ENCODE data around the gene STAM. TPM values are rescaled to one million over a fixed set of nuclear protein-coding genes. Genes with fewer than 3 reads are reported as not detected.

The STAM gene
- polyA plus RNA-seq, 1 donor (not counting 4 experiments of a cell fraction or from before 2014, with no cell fraction given), result 34.1 TPM

DNA sequence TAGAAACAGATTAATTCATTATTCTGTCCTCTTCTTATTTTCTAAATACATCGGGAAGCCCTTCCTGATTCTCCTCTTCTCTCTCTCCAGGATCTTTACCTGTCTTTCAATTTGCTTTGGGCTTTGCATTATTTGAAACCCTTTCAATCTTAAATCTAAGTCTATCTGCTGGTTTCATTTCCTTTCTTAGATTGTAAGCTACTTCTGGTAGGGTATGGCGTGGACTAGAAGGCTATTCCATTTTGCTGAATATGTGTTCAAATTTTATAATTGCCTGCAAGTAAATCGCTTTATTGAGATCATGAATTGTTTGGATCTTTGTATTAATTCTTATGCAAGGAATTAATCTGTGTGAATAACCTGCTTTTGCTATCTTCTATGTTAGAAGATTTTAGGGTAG is 11.1 kb downstream of the STAM start:
- DNase-seq (ENCODE audit: low read depth, low spot score) (no peak), FAIRE-seq (no peak)
- no peaks in the 10 kb centered on the region for H4K20me1 ChIP-seq (ENCODE audit: control insufficient read depth, extremely low read depth, insufficient read depth, low read length)
- no peaks in the 10 kb centered on the region for H3K9me1 ChIP-seq (ENCODE audit: control insufficient read depth, extremely low read depth, insufficient read depth, low read length)
- peaks cover 97% of the 10 kb centered on the region for H3K79me2 ChIP-seq (ENCODE audit: control insufficient read depth, insufficient read depth, low read length)
- dilution Hi-C loops (cut with MboI; ENCODE audit: extremely low pct_ligation_motif_present, low sequenced_read_pairs), result no loop called here
- TF ChIP-seq EZH2 (IDR thresholded peaks at IDR 0.05; ENCODE audit: low read length), result no peak
- TF ChIP-seq, protein P1, sequence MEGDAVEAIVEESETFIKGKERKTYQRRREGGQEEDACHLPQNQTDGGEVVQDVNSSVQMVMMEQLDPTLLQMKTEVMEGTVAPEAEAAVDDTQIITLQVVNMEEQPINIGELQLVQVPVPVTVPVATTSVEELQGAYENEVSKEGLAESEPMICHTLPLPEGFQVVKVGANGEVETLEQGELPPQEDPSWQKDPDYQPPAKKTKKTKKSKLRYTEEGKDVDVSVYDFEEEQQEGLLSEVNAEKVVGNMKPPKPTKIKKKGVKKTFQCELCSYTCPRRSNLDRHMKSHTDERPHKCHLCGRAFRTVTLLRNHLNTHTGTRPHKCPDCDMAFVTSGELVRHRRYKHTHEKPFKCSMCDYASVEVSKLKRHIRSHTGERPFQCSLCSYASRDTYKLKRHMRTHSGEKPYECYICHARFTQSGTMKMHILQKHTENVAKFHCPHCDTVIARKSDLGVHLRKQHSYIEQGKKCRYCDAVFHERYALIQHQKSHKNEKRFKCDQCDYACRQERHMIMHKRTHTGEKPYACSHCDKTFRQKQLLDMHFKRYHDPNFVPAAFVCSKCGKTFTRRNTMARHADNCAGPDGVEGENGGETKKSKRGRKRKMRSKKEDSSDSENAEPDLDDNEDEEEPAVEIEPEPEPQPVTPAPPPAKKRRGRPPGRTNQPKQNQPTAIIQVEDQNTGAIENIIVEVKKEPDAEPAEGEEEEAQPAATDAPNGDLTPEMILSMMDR (optimal IDR thresholded peaks at IDR 0.05 in 1 of 3, IDR thresholded peaks at IDR 0.05 in 1 of 3, conservative IDR thresholded peaks at IDR 0.05 in 1 of 3; ENCODE audit: extremely low read depth in 1 of 3, insufficient read depth in 2 of 3, low read length in 3 of 3), result no peak
- H3K9ac ChIP-seq (ENCODE audit: control insufficient read depth, extremely low read depth, insufficient read depth, low read length), result no peak overlapping the region
- peaks cover 14% of the 10 kb centered on the region for H3K4me1 ChIP-seq (ENCODE audit: control insufficient read depth, extremely low read depth, insufficient read depth, low read length)
- H3K4me3 ChIP-seq (ENCODE audit: control insufficient read depth in 2 of 3, extremely low read depth in 1 of 3, insufficient read depth in 2 of 3, low read depth in 1 of 3, low read length in 3 of 3), result no peak overlapping the region
- H3K36me3 ChIP-seq (ENCODE audit: control insufficient read depth in 2 of 2, extremely low read depth in 1 of 2, insufficient read depth in 2 of 2, low read length in 2 of 2), result peaks cover 0 to 2% of the 10 kb centered on the region in 2 experiments
- H2AFZ ChIP-seq (ENCODE audit: control insufficient read depth, low read length), result no peak overlapping the region
- no peak overlapping the region for H3K4me2 ChIP-seq (ENCODE audit: control insufficient read depth, extremely low read depth, insufficient read depth, low read depth, low read length)
- H3K9me3 ChIP-seq (ENCODE audit: control insufficient read depth, low read depth, low read length), result no peaks in the 10 kb centered on the region
- H3K27me3 ChIP-seq (ENCODE audit: control insufficient read depth, extremely low read depth, insufficient read depth, low read length), result no peaks in the 10 kb centered on the region
- H3K27ac ChIP-seq (ENCODE audit: control insufficient read depth, insufficient read depth, low read length), result no peak overlapping the region

DNA sequence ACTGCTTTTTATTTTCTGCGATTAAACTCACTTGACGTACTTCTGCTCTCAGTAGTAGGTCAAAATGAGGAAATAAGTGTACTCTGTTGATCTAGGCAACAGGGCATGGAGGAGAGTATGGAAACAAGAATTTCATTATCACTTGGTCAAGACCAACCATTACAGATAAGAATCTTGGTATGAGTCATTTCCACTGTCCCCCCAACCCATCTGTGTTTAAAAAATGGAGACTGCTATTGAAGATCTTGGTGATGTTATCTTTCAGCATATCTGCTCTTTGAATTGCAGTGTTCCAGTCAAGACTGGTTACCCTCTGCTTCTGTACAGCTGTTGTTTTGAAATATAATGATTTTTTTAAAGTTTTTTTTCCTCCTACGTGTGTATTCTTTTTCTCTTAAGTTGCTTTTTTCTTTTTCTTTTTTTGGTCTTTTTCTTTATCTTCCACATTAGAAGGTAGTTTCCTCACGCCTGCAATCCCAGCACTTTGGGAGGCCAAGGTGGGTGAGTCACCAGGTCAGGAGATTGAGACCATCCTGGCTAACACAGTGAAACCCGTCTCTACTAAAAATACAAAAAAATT is 11.7 kb downstream of the STAM start:
- TF ChIP-seq, protein P1 (optimal IDR thresholded peaks at IDR 0.05 in 1 of 3, IDR thresholded peaks at IDR 0.05 in 1 of 3, conservative IDR thresholded peaks at IDR 0.05 in 1 of 3; ENCODE audit: extremely low read depth in 1 of 3, insufficient read depth in 2 of 3, low read length in 3 of 3), result no peak
- TF ChIP-seq EZH2 (IDR thresholded peaks at IDR 0.05; ENCODE audit: low read length), result no peak
- H3K79me2 ChIP-seq (ENCODE audit: control insufficient read depth, insufficient read depth, low read length), result peaks cover 95% of the 10 kb centered on the region
- H3K4me1 ChIP-seq (ENCODE audit: control insufficient read depth, extremely low read depth, insufficient read depth, low read length), result peaks cover 14% of the 10 kb centered on the region
- H3K4me3 ChIP-seq (ENCODE audit: control insufficient read depth in 2 of 3, extremely low read depth in 1 of 3, insufficient read depth in 2 of 3, low read depth in 1 of 3, low read length in 3 of 3), result no peak overlapping the region
- no peaks in the 10 kb centered on the region for H4K20me1 ChIP-seq (ENCODE audit: control insufficient read depth, extremely low read depth, insufficient read depth, low read length)
- H3K4me2 ChIP-seq (ENCODE audit: control insufficient read depth, extremely low read depth, insufficient read depth, low read depth, low read length), result no peak overlapping the region
- H3K27ac ChIP-seq (ENCODE audit: control insufficient read depth, insufficient read depth, low read length), result no peak overlapping the region
- FAIRE-seq (peak; percentile 17), DNase-seq (ENCODE audit: low read depth, low spot score) (no peak)
- no peaks in the 10 kb centered on the region for H3K9me1 ChIP-seq (ENCODE audit: control insufficient read depth, extremely low read depth, insufficient read depth, low read length)
- H3K9ac ChIP-seq (ENCODE audit: control insufficient read depth, extremely low read depth, insufficient read depth, low read length), result no peak overlapping the region
- H2AFZ ChIP-seq (ENCODE audit: control insufficient read depth, low read length), result no peak overlapping the region
- H3K36me3 ChIP-seq (ENCODE audit: control insufficient read depth in 2 of 2, extremely low read depth in 1 of 2, insufficient read depth in 2 of 2, low read length in 2 of 2), result peaks cover 0 to 2% of the 10 kb centered on the region in 2 experiments
- no peaks in the 10 kb centered on the region for H3K9me3 ChIP-seq (ENCODE audit: control insufficient read depth, low read depth, low read length)
- no peaks in the 10 kb centered on the region for H3K27me3 ChIP-seq (ENCODE audit: control insufficient read depth, extremely low read depth, insufficient read depth, low read length)
- dilution Hi-C loops (cut with MboI; ENCODE audit: extremely low pct_ligation_motif_present, low sequenced_read_pairs), result no loop called here

All from keratinocyte (primary cell).